IMR-90 (cell line): ENCODE results near the gene OSBPL1A. TPM values are rescaled to one million over a fixed set of nuclear protein-coding genes. Genes with fewer than 3 reads are reported as not detected.

Source experiments
- ATAC-seq: fragments of 200-7000 bp; cut with Tn5 transposase; 2 replicates; pipeline ENCODE4 v1.9.1; 2020; ENCODE audit warnings: low read depth, mild to moderate bottlenecking, moderate library complexity
- BruUV-seq: library from RNA; stranded (reverse); fragments of 400-500 nt; replicated peaks from 2 replicates; lab custom pipeline; 2021; lab: Mats Ljungman, UMichigan
- CTCF ChIA-PET: fragments of 300-600 bp; formaldehyde crosslinking; extraction: SDS; loops from one replicate; lab custom pipeline; 2021; ENCODE audit warnings: antibody characterized with exemption; lab: Yijun Ruan, JAX
- POLR2A ChIA-PET: fragments of 300-600 bp; sonication (Branson Sonifier 250); formaldehyde crosslinking; loops from one replicate; lab custom pipeline; 2022; ENCODE audit warnings: antibody characterized with exemption; ENCODE audit not compliant: unreplicated experiment; lab: Charles Lee
- DNase-seq: peaks from one replicate; pipeline ENCODE4 v3.0.0; 2013
- H2AFZ ChIP-seq: replicated peaks from 2 replicates; pipeline ENCODE3; 2013; ENCODE audit warnings: low read length, mild to moderate bottlenecking; ENCODE audit not compliant: poor library complexity
- H2AK5ac ChIP-seq: 2 replicates; pipeline ENCODE4 v1.6.1; 2013; ENCODE audit warnings: low read depth, low read length, inconsistent platforms
- H2AK9ac ChIP-seq: replicated peaks from 2 replicates; pipeline ENCODE3; 2013; ENCODE audit warnings: mild to moderate bottlenecking, low read depth, low read length, moderate library complexity; ENCODE audit not compliant: poor library complexity
- H2BK120ac ChIP-seq: 2 replicates; pipeline ENCODE4 v1.6.1; 2013; ENCODE audit warnings: low read depth, low read length, inconsistent platforms
- H2BK15ac ChIP-seq: 3 replicates; pipeline ENCODE4 v1.6.1; 2013; ENCODE audit warnings: low read depth, low read length, inconsistent platforms
- H2BK20ac ChIP-seq: 2 replicates; pipeline ENCODE4 v1.6.1; 2013; ENCODE audit warnings: low read depth, mild to moderate bottlenecking, inconsistent platforms, low read length, moderate library complexity
- H2BK5ac ChIP-seq: 2 replicates; pipeline ENCODE4 v1.6.1; 2013; ENCODE audit warnings: mild to moderate bottlenecking, low read depth, low read length, inconsistent platforms; ENCODE audit not compliant: poor library complexity, severe bottlenecking
- H3K14ac ChIP-seq: replicated peaks from 2 replicates; pipeline ENCODE4 v1.6.1; 2013; ENCODE audit warnings: low read depth, low read length, inconsistent platforms
- H3K18ac ChIP-seq: 2 replicates; pipeline ENCODE4 v1.6.1; 2013; ENCODE audit warnings: low read depth, low read length, control low read depth
- H3K23ac ChIP-seq: 2 replicates; pipeline ENCODE4 v1.6.1; 2013; ENCODE audit warnings: low read depth, low read length, inconsistent platforms
- H3K27ac ChIP-seq: 2 replicates; pipeline ENCODE4 v1.5.1; 2013; ENCODE audit warnings: mild to moderate bottlenecking, control low read depth, low read length; ENCODE audit not compliant: insufficient read depth
- H3K27me3 ChIP-seq: 2 replicates; pipeline ENCODE4 v1.6.1; 2013; ENCODE audit warnings: low read length; ENCODE audit not compliant: control insufficient read depth, insufficient read depth
- H3K36me3 ChIP-seq: 2 replicates; pipeline ENCODE4 v1.6.1; 2013; ENCODE audit warnings: low read length, mixed read lengths; ENCODE audit not compliant: control insufficient read depth, insufficient read depth
- H3K4ac ChIP-seq: 2 replicates; pipeline ENCODE4 v1.6.1; 2013; ENCODE audit warnings: low read depth, low read length, inconsistent platforms
- H3K4me1 ChIP-seq: 2 replicates; pipeline ENCODE4 v1.6.1; 2013; ENCODE audit warnings: low read length, mixed read lengths; ENCODE audit not compliant: control insufficient read depth, insufficient read depth
- H3K4me2 ChIP-seq: 2 replicates; pipeline ENCODE4 v1.6.1; 2013; ENCODE audit warnings: low read depth, mild to moderate bottlenecking, control low read depth, low read length, moderate library complexity
- H3K4me3 ChIP-seq: 2 replicates; pipeline ENCODE4 v1.5.1; 2013; ENCODE audit warnings: low read depth, mild to moderate bottlenecking, control low read depth, low read length, moderate library complexity; ENCODE audit not compliant: insufficient read depth
- H3K56ac ChIP-seq: 2 replicates; pipeline ENCODE4 v1.6.1; 2013; ENCODE audit warnings: low read length, inconsistent platforms; ENCODE audit not compliant: insufficient read depth; ENCODE audit errors: extremely low read depth
- H3K79me1 ChIP-seq, 2 experiments: 2 replicates each; pipeline ENCODE4 v1.6.1; 2013; ENCODE audit warnings: low read length in 2 of 2, inconsistent platforms in 1 of 2, low read depth in 1 of 2
- H3K9ac ChIP-seq: 2 replicates; pipeline ENCODE4 v1.6.1; 2013; ENCODE audit warnings: low read depth, low read length, control low read depth
- H3K9me1 ChIP-seq: 2 replicates; pipeline ENCODE4 v1.6.1; 2013; ENCODE audit warnings: low read length, inconsistent platforms; ENCODE audit not compliant: insufficient read depth
- H3K9me3 ChIP-seq: 2 replicates; pipeline ENCODE4 v1.6.1; 2013; ENCODE audit warnings: low read length; ENCODE audit not compliant: control insufficient read depth, insufficient read depth
- H4K20me1 ChIP-seq: 2 replicates; pipeline ENCODE4 v1.6.1; 2013; ENCODE audit warnings: low read length, inconsistent platforms; ENCODE audit not compliant: insufficient read depth
- H4K5ac ChIP-seq: 2 replicates; pipeline ENCODE4 v1.6.1; 2013; ENCODE audit warnings: mild to moderate bottlenecking, low read depth, low read length, control low read depth
- H4K8ac ChIP-seq, 2 experiments: 2 replicates each; pipeline ENCODE4 v1.6.1; 2013; ENCODE audit warnings: low read depth in 2 of 2, low read length in 2 of 2, control low read depth in 1 of 2, inconsistent platforms in 1 of 2
- H4K91ac ChIP-seq: 2 replicates; pipeline ENCODE4 v1.6.1; 2013; ENCODE audit warnings: low read depth, low read length, inconsistent platforms; ENCODE audit not compliant: insufficient read depth
- BHLHE40 ChIP-seq: fragments of 150-350 bp; IDR thresholded peaks from 2 replicates; pipeline ENCODE4 v1.6.1; 2016; ENCODE audit warnings: mild to moderate bottlenecking, low read depth, low read length
- CEBPB ChIP-seq: IDR thresholded peaks from 2 replicates; pipeline ENCODE4 v1.6.1; 2012; ENCODE audit warnings: low read depth, low read length, improper control_type of control experiment
- CHD1 ChIP-seq: IDR thresholded peaks from 2 replicates; pipeline ENCODE4 v1.6.1; 2012; ENCODE audit warnings: low read depth, low read length, improper control_type of control experiment
- FOS ChIP-seq: fragments of 150-350 bp; IDR thresholded peaks from 2 replicates; pipeline ENCODE4 v1.6.1; 2016; ENCODE audit warnings: low read depth, low read length
- MAFK ChIP-seq: IDR thresholded peaks from 2 replicates; pipeline ENCODE4 v1.6.1; 2012; ENCODE audit warnings: low read depth, low read length, improper control_type of control experiment
- MAZ ChIP-seq: IDR thresholded peaks from 2 replicates; pipeline ENCODE4 v1.6.1; 2012; ENCODE audit warnings: low read depth, mild to moderate bottlenecking, low read length, improper control_type of control experiment, moderate library complexity, borderline replicate concordance
- MXI1 ChIP-seq: IDR thresholded peaks from 2 replicates; pipeline ENCODE4 v1.6.1; 2012; ENCODE audit warnings: low read depth, mild to moderate bottlenecking, low read length, moderate library complexity, borderline replicate concordance
- NFE2L2 ChIP-seq: fragments of 150-350 bp; IDR thresholded peaks from 2 replicates; pipeline ENCODE4 v1.6.1; 2016; ENCODE audit warnings: low read depth, mild to moderate bottlenecking, low read length
- POLR2A ChIP-seq: IDR thresholded peaks from 2 replicates; pipeline ENCODE4 v1.6.1; 2012; ENCODE audit warnings: mild to moderate bottlenecking, low read depth, low read length
- RAD21 ChIP-seq: IDR thresholded peaks from 2 replicates; pipeline ENCODE4 v1.6.1; 2012; ENCODE audit warnings: low read length, improper control_type of control experiment
- RCOR1 ChIP-seq: IDR thresholded peaks from 2 replicates; pipeline ENCODE4 v1.6.1; 2012; ENCODE audit warnings: mild to moderate bottlenecking, low read length, improper control_type of control experiment; ENCODE audit not compliant: insufficient replicate concordance
- RFX5 ChIP-seq: IDR thresholded peaks from 2 replicates; pipeline ENCODE4 v1.8.0; 2012; ENCODE audit warnings: low read depth, mild to moderate bottlenecking, low read length, moderate library complexity
- SMC3 ChIP-seq: fragments of 150-350 bp; IDR thresholded peaks from 2 replicates; pipeline ENCODE4 v1.6.1; 2016; ENCODE audit warnings: low read depth, mild to moderate bottlenecking, antibody characterized with exemption, low read length, moderate library complexity
- USF2 ChIP-seq: fragments of 150-350 bp; IDR thresholded peaks from 2 replicates; pipeline ENCODE4 v1.6.1; 2017; ENCODE audit warnings: mild to moderate bottlenecking, antibody characterized with exemption, low read length, low read depth
- WGBS, 2 experiments: methylation state at CpG; one replicate each; pipeline versions ENCODE4 v1.1.5 to v1.1.7; 2013; ENCODE audit warnings: missing lambda C conversion rate in 2 of 2; ENCODE audit not compliant: insufficient read length in 1 of 2; ENCODE audit errors: extremely low coverage in 2 of 2; 5-methylcytosine and 5-hydroxymethylcytosine counted together
- dilution Hi-C: fragments of 300-500 bp; cut with HindIII; formaldehyde crosslinking; loops from one replicate; pipeline ENCODE4 v1.14.3; 2018; ENCODE audit warnings: low sequenced_read_pairs; ENCODE audit not compliant: unreplicated experiment
- in situ Hi-C: fragments of 300-500 bp; cut with MboI; formaldehyde crosslinking; loops from 3 replicates; pipeline ENCODE4 v1.14.3; 2019; ENCODE audit warnings: low sequenced_read_pairs, inconsistent platforms, mixed read lengths
- intact Hi-C: fragments of 100-400 bp; cut with micrococcal nuclease; formaldehyde crosslinking; loops from 2 replicates; pipeline ENCODE4 v1.10.0; 2022
- polyA plus RNA-seq, 3 experiments: library from polyadenylated mRNA; depleted of rRNA; stranded (reverse); fragments of >200 nt; gene quantifications; 2 replicates each; pipeline ENCODE4 v1.2.3, GENCODE V29; 2012; ENCODE audit warnings: low replicate concordance in 1 of 3
- total RNA-seq: library from RNA; depleted of rRNA; stranded (reverse); fragments of >200 nt; gene quantifications from 2 replicates; pipeline ENCODE4 v1.2.3, GENCODE V29; 2012
- TF ChIP-seq, protein P1 (sequence below): fragments of 150-350 bp; IDR thresholded peaks from 2 replicates; pipeline ENCODE4 v1.6.1; 2016; ENCODE audit warnings: low read depth, mild to moderate bottlenecking, low read length, moderate library complexity, borderline replicate concordance
- TF ChIP-seq, protein P2 (sequence below): conservative IDR thresholded peaks from 2 replicates; pipeline ENCODE4 v1.5.1; 2012; ENCODE audit warnings: mild to moderate bottlenecking, low read depth, low read length, improper control_type of control experiment

OSBPL1A gene
- total and polyA plus RNA-seq, 2 of the 4 experiments (the other 2 are of a cell fraction) = 29.4 to 70.4 TPM

- intact Hi-C loops = no loop called here
- TF ChIP-seq CEBPB (no peak), RCOR1 (no peak), MAFK (no peak), FOS (no peak), CHD1 (no peak), RAD21 (no peak), SMC3 (no peak), RFX5 (no peak), NFE2L2 (no peak), MAZ (no peak), BHLHE40 (no peak), POLR2A (no peak), MXI1 (no peak), USF2 (no peak)
- TF ChIP-seq, protein P1, sequence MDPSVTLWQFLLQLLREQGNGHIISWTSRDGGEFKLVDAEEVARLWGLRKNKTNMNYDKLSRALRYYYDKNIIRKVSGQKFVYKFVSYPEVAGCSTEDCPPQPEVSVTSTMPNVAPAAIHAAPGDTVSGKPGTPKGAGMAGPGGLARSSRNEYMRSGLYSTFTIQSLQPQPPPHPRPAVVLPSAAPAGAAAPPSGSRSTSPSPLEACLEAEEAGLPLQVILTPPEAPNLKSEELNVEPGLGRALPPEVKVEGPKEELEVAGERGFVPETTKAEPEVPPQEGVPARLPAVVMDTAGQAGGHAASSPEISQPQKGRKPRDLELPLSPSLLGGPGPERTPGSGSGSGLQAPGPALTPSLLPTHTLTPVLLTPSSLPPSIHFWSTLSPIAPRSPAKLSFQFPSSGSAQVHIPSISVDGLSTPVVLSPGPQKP = no peak
- TF ChIP-seq, protein P2, sequence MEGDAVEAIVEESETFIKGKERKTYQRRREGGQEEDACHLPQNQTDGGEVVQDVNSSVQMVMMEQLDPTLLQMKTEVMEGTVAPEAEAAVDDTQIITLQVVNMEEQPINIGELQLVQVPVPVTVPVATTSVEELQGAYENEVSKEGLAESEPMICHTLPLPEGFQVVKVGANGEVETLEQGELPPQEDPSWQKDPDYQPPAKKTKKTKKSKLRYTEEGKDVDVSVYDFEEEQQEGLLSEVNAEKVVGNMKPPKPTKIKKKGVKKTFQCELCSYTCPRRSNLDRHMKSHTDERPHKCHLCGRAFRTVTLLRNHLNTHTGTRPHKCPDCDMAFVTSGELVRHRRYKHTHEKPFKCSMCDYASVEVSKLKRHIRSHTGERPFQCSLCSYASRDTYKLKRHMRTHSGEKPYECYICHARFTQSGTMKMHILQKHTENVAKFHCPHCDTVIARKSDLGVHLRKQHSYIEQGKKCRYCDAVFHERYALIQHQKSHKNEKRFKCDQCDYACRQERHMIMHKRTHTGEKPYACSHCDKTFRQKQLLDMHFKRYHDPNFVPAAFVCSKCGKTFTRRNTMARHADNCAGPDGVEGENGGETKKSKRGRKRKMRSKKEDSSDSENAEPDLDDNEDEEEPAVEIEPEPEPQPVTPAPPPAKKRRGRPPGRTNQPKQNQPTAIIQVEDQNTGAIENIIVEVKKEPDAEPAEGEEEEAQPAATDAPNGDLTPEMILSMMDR = no peak
- Histone ChIP-seq H2AK5ac (no peak overlapping the region), H3K4me1 (peaks cover 6% of the 10 kb centered on the region), H2BK5ac (no peak overlapping the region), H2BK120ac (no peak overlapping the region), H3K56ac (no peak overlapping the region), H2BK20ac (no peak overlapping the region), H3K79me1 (0 out of 4 replicates have a peak, but pooled peaks cover 0 to 11% of the 10 kb centered on the region in 2 experiments), H3K4ac (no peak overlapping the region), H3K9me1 (peaks cover 3% of the 10 kb centered on the region; the same call in 1 of the 2 replicates), H2BK15ac (no peak overlapping the region), H3K14ac (no peak overlapping the region), H3K23ac (no peak overlapping the region), H3K4me3 (no peak overlapping the region), H4K91ac (no peak overlapping the region), H3K9me3 (no peaks in the 10 kb centered on the region), H3K36me3 (no peaks in the 10 kb centered on the region), H2AFZ (no peak overlapping the region), H4K20me1 (no peaks in the 10 kb centered on the region), H2AK9ac (no peak overlapping the region), H4K5ac (no peak overlapping the region), H3K18ac (no peak overlapping the region), H3K27ac (no peak overlapping the region), H4K8ac (no peak overlapping the region), H3K4me2 (no peak overlapping the region), H3K9ac (no peak overlapping the region), H3K27me3 (no peaks in the 10 kb centered on the region)
- in situ Hi-C loops = no loop called here
- DNase-seq (no peak), ATAC-seq (no peak)
- CTCF ChIA-PET = interaction anchor here (1.4 kb wide), 1 partner anchor 11 kb away, joined by 8 read pairs; no protein-coding TSS in a partner anchor
- POLR2A ChIA-PET = no interaction called here
- 80% methylated on average over 1 of the region's 1 CpG; no CpG with 5 or more reads in 1 of the 2 experiments for WGBS, 2 experiments
- no TSS peak for BruUV-seq
- dilution Hi-C loops = no loop called here
Measured at GRCh38 chr18:24187689-24188088, 209.9 kb downstream of the OSBPL1A start.
